Aorta (tissue), 5 donors: ENCODE results near the gene PPP2R1B. TPM values are rescaled to one million over a fixed set of nuclear protein-coding genes. Genes with fewer than 3 reads are reported as not detected.

Experiments
- ATAC-seq: fragments of 200-7000 bp; cut with Tn5 transposase; one replicate; pipeline ENCODE4 v1.9.1; 2022; ENCODE audit warnings: moderate library complexity; ENCODE audit not compliant: low FRiP score
- DNase-seq, 2 donors: peaks; one replicate each; pipeline ENCODE4 v3.0.0-alpha.2; 2020
- H3K27ac ChIP-seq, 2 donors: one replicate each; pipeline ENCODE4 v1.5.1; 2013; ENCODE audit warnings: low read length in 2 of 2, mild to moderate bottlenecking in 2 of 2, moderate library complexity in 2 of 2, control low read depth in 1 of 2, inconsistent platforms in 1 of 2, low read depth in 1 of 2
- H3K27me3 ChIP-seq, 2 donors: one replicate each; pipeline ENCODE4 v1.6.1; 2013; ENCODE audit warnings: control low read depth in 1 of 2, low read length in 1 of 2, mild to moderate bottlenecking in 1 of 2, moderate library complexity in 1 of 2; ENCODE audit not compliant: insufficient read depth in 2 of 2, control insufficient read depth in 1 of 2
- H3K36me3 ChIP-seq, 2 donors: one replicate each; pipeline ENCODE4 v1.6.1; 2013; ENCODE audit warnings: control low read depth in 1 of 2, low read length in 1 of 2, mild to moderate bottlenecking in 1 of 2; ENCODE audit not compliant: insufficient read depth in 2 of 2, control insufficient read depth in 1 of 2
- H3K4me1 ChIP-seq, 2 donors: one replicate each; pipeline ENCODE4 v1.6.1; 2013; ENCODE audit warnings: low read length in 2 of 2, control low read depth in 1 of 2, mild to moderate bottlenecking in 1 of 2, moderate library complexity in 1 of 2; ENCODE audit not compliant: insufficient read depth in 2 of 2, control insufficient read depth in 1 of 2
- H3K4me3 ChIP-seq, 2 donors: one replicate each; pipeline ENCODE4 v1.5.1; 2013; ENCODE audit warnings: low read length in 2 of 2, control low read depth in 1 of 2, mild to moderate bottlenecking in 1 of 2
- H3K9me3 ChIP-seq: one replicate; pipeline ENCODE4 v1.6.1; 2013; ENCODE audit warnings: mild to moderate bottlenecking, low read length; ENCODE audit not compliant: control insufficient read depth
- WGBS, 2 donors: extraction: QIAGEN DNeasy Blood & Tissue Kit; methylation state at CpG; one replicate each; pipeline ENCODE4 v1.1.7; 2013; 5-methylcytosine and 5-hydroxymethylcytosine counted together
- intact Hi-C, 2 donors: fragments of 100-400 bp; cut with DNase I; formaldehyde crosslinking; loops; one replicate each; pipeline versions ENCODE4 v1.14.2 to v1.15.0; 2022
- polyA plus RNA-seq, 2 donors: library from polyadenylated mRNA; stranded (reverse); fragments of 200-250 nt; gene quantifications; one replicate each; pipeline ENCODE4 v1.2.3, GENCODE V29; 2013
- total RNA-seq, 2 donors: library from RNA; stranded (reverse); fragmentation: NEBNext Ultra II Directional; extraction: Animal tissue kit (Norgen Biotek cat#: 25700); gene quantifications; one replicate each; pipeline ENCODE4 v1.2.1, GENCODE V29; 2021
- donor health status: healthy with polysubstance abuse.
- donor health status: Bipolar disorder and iron deficiency.
- donor health status: DM: no; HTN: no; CAD: no.
- donor health status: DM: no; HTN: no; CAD: no.
- donor health status: DM: yes; HTN: yes; CAD: no.

The PPP2R1B gene
- total and polyA plus RNA-seq, 4 donors = 3.5 to 27.2 (median 14.7) TPM

DNA sequence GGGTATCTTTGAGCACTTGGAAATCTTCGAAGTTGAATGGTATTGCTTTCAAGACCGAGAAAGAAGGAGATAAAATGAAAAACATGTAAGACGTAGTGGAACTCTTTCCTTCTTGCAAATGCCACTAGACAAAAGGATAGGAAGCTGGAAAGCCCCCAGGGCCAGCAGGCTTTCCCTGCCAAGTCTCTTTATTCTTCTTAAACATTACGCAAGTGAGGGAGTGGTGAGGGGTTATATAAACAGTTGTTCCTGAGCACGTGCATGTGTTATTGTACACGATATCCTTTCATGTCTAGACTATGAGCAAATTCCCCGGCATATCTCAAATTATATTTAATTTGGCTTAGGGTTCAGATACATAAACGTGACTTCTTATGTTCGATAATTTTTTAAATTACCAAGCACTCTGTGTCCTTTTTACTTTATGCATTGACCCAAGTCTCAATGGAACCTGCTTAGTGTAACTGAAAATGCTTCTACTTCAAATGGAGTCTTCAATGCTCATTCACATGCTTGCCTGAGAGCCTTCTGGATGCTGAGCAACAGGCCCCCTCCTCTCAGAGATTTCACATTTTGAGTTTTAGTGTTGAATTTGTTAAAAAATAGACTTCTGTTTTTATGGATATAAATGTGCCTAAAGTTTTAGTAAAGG, 59.0 kb downstream of the PPP2R1B start:
- DNase-seq (peak in 1 of 2 donors; percentile 54), ATAC-seq (peak; percentile 77)
- intact Hi-C loops = no loop called here
- Histone ChIP-seq H3K9me3 (no peaks in the 10 kb centered on the region), H3K27me3 (no peaks in the 10 kb centered on the region), H3K36me3 (peaks cover 0 to 3% of the 10 kb centered on the region in 2 donors), H3K4me1 (no peaks in the 10 kb centered on the region), H3K4me3 (no peak overlapping the region), H3K27ac (no peak overlapping the region)
- 7 to 8% methylated on average over 9 of the region's 9 CpGs for WGBS, 2 donors

DNA sequence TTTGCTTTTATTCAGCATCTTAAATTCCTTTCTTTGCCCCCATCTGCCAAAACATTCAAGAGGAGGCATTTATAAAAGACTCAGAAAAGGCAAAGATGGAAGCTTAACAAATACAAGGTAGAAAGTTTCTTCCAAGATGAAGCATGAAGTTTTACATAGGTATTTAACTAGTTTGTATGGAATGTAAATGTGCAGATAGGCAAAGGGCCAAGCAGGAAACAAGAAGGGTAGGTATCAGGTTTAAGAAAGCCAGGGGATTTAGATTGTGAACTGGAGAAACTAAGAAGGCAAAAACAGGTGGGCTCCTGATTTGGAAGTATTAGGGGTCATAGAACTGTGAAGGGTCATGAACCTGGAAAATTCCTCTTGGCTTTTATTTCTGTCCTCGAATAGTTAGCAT, 62.6 kb downstream of the PPP2R1B start:
- WGBS, 2 donors = 78 to 84% methylated on average over 1 of the region's 1 CpG
- Histone ChIP-seq H3K27me3 (no peaks in the 10 kb centered on the region), H3K36me3 (no peaks in the 10 kb centered on the region), H3K4me1 (no peaks in the 10 kb centered on the region), H3K4me3 (no peak overlapping the region), H3K9me3 (no peaks in the 10 kb centered on the region), H3K27ac (no peak overlapping the region)
- no peak for DNase-seq
- ATAC-seq = no peak
- intact Hi-C loops = no loop called here

DNA sequence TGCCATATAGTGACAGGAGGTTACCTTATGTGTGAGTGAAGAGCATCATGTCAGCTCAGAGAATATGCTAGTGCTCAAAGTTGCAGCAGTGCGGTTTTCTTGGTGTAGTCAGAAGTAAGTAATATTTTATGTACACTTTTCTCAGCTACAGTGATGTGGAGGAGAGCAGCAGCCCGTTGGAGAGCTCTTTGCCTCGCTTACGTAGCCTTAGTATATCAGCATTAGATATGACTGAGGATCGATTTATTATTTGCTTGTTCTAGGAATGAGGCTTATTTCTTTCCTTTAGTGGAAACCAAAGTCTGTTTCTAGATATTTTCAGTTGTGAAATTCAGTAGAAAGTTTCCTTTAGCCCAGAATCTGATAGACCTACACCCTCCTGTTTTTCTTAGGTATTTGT, 63.6 kb downstream of the PPP2R1B start:
- intact Hi-C loops = no loop called here
- Histone ChIP-seq H3K27ac (no peak overlapping the region), H3K9me3 (no peaks in the 10 kb centered on the region), H3K36me3 (no peaks in the 10 kb centered on the region), H3K4me3 (no peak overlapping the region), H3K4me1 (no peaks in the 10 kb centered on the region), H3K27me3 (no peaks in the 10 kb centered on the region)
- whole genome bisulfite sequencing, 2 donors = 89 to 90% methylated on average over 5 of the region's 5 CpGs
- DNase-seq (no peak), ATAC-seq (no peak)

DNA sequence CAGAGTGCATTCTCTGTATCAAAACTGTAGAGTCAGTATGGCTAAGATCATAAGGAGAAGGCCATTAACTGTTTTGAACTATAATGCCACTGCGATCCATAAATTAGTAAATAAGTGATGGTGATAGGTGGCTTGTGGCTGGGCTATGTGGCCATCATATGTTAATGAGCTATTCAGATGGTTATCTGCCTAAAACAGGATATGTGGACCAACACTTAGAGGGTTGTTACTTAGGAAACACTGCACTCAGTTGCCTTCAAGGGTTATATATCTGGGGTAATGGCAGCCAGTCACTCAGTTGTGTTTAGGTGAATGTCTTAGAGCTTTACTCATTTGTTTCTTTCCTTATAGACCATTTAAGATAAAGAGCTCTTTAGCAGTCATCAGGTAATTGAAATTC, 66.0 kb downstream of the PPP2R1B start:
- Histone ChIP-seq H3K4me1 (no peaks in the 10 kb centered on the region), H3K4me3 (no peak overlapping the region), H3K36me3 (no peaks in the 10 kb centered on the region), H3K9me3 (no peaks in the 10 kb centered on the region), H3K27ac (no peak overlapping the region), H3K27me3 (no peaks in the 10 kb centered on the region)
- 96 to 99% methylated on average over 1 of the region's 1 CpG for WGBS, 2 donors
- DNase-seq (no peak), ATAC-seq (no peak)
- intact Hi-C loops = no loop called here

DNA sequence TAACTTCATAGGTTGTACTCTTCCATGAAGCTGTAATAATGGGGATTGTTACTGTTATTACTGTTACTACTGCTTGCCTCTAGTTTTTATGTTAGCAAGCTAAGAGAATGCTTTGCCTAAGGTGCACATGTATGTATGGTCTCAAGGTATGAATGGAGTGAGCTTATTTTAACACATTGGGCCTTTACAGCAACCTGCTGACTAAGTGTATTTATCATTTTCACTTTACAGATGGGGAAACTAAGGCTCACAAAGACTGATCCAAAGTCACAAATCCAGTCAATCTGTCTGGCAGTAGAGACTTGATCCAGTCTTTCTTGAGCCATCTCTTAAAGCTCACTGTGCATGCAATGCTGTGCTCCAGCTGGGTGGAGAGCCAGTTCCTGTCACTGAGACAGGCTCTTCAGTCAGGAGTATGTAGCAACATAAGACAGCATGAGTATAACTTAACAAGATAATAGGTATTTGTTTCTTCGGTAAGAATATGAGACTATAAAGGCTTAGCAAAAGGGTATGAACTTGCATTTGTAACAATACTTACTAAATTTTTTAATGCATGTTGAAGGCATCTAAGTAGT, 66.5 kb downstream of the PPP2R1B start:
- WGBS, 2 donors = 91 to 94% methylated on average over 1 of the region's 1 CpG
- no peaks in the 10 kb centered on the region for H3K27me3 ChIP-seq
- no peaks in the 10 kb centered on the region for H3K4me1 ChIP-seq
- no peaks in the 10 kb centered on the region for H3K9me3 ChIP-seq
- DNase-seq = no peak
- H3K36me3 ChIP-seq = peaks cover 0 to 2% of the 10 kb centered on the region in 2 donors
- H3K27ac ChIP-seq = no peak overlapping the region
- no peak for ATAC-seq
- intact Hi-C loops = no loop called here
- no peak overlapping the region for H3K4me3 ChIP-seq

DNA sequence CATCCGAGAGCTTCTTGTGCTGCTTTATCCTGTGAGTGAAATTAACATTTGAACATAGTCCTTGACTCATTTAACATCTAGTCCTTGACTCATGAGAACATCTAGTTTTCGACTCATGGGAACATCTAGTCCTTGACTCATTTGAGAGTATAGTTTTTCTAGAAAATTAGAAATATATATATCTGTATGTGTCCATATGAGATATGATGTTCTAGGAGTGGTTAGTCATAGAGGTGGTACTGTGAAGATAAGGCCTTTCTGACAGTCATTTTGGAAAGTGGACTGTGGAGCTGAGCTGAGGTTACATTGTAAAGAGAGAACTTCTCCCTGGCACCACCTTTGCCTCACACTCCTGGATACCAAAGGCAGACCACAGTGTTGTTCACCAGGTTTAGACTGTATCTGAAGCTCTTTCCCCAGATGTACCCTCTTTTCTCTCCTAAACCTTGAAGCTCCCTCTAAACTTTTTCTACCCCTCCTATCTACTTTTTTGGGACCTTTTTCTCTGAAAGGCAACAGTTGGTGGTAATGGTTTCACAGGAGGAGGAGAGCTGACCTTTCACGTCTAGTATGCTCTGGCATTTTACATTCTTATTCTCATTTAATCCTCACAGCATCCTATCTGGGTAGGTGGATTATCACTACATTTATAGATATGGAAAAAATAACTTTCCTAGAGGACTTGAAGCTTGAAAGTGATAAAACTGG, 67.2 kb downstream of the PPP2R1B start:
- WGBS, 2 donors = 87 to 96% methylated on average over 3 of the region's 3 CpGs
- no peaks in the 10 kb centered on the region for H3K4me1 ChIP-seq

DNA sequence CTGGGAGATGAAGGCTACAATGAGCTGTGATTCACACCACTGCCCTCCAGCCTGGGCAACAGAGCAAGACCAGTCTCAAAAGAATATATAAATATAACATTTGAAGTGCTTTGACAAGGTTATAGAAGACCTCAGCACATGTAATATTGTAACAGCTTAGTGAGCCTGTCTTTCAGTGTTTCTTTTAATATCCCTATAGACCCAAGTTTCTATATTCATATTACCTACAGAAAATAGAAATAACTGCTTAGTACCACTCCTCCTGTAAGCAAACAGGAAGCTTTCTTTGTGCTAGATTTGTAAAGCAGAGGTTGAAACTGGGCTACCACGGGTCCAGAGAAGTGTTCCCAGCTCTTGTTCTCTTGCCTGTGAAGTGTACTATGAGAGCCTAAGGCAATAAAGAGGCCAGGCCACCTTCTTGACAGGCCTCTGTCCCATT, 68.2 kb downstream of the PPP2R1B start:
- 84 to 87% methylated on average over 1 of the region's 1 CpG for WGBS, 2 donors
- no peak for ATAC-seq
- intact Hi-C loops = no loop called here
- no peaks in the 10 kb centered on the region for H3K4me1 ChIP-seq
- H3K4me3 ChIP-seq = no peak overlapping the region
- H3K27me3 ChIP-seq = no peaks in the 10 kb centered on the region
- no peak overlapping the region for H3K27ac ChIP-seq
- DNase-seq = no peak
- peaks cover 0 to 2% of the 10 kb centered on the region in 2 donors for H3K36me3 ChIP-seq
- H3K9me3 ChIP-seq = no peaks in the 10 kb centered on the region

More for the DNA sequence above, 67.2 kb downstream of the PPP2R1B start:
- Histone ChIP-seq H3K4me3 (no peak overlapping the region), H3K27me3 (no peaks in the 10 kb centered on the region), H3K36me3 (peaks cover 0 to 2% of the 10 kb centered on the region in 2 donors), H3K27ac (no peak overlapping the region), H3K9me3 (no peaks in the 10 kb centered on the region)
- intact Hi-C loops = no loop called here
- DNase-seq (no peak), ATAC-seq (no peak)

DNA sequence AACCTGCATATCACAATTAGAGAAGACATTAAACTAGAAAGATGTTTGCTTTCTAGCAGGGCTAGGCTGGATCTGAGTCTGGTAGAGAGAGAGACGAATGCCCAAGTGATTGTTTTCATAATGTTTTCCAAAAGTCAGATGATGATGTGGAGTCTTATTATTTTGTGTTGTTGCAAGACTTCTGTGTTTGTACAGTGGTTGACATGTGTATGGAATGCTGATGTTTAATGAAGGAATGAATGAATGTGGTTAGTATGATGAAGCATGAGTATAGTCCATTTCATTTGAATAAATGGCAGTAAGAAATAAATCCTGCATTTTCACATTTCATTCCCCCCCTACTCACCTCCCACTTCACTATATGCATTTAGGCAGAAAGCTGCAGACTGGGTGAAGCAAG, 69.6 kb downstream of the PPP2R1B start:
- Histone ChIP-seq H3K27ac (no peak overlapping the region), H3K4me3 (no peak overlapping the region)
- no peak for DNase-seq

DNA sequence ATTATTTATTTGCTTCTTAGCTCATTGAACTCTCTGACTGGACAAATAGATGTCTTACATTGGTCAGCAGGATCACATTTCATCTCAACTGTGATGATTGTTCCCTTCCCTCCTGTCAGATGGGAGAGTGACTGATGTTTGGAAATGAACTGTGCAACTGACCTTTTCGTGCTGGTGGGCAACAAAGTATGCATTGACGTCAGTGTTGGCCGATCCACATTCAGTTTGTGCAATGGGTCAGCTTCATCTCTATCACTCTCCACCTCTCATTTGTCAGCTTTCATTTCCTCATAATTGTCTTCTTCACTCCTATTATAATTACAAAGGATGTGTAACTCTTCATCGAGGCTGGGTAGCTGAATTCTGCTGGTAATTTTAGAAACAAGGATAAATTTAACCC, 71.3 kb downstream of the PPP2R1B start:
- H3K27ac ChIP-seq = no peak overlapping the region
- 44 to 54% methylated on average over 4 of the region's 4 CpGs for WGBS, 2 donors
- DNase-seq (no peak), ATAC-seq (no peak)
- no peaks in the 10 kb centered on the region for H3K9me3 ChIP-seq
- H3K4me1 ChIP-seq = no peaks in the 10 kb centered on the region
- H3K4me3 ChIP-seq = no peak overlapping the region
- no peaks in the 10 kb centered on the region for H3K27me3 ChIP-seq
- peaks cover 0 to 2% of the 10 kb centered on the region in 2 donors for H3K36me3 ChIP-seq
- intact Hi-C loops = no loop called here

More for the DNA sequence above, 69.6 kb downstream of the PPP2R1B start:
- H3K9me3 ChIP-seq = no peaks in the 10 kb centered on the region
- H3K36me3 ChIP-seq = peaks cover 0 to 2% of the 10 kb centered on the region in 2 donors
- no peak for ATAC-seq
- no peaks in the 10 kb centered on the region for H3K4me1 ChIP-seq
- no peaks in the 10 kb centered on the region for H3K27me3 ChIP-seq
- 8 to 24% methylated on average over 1 of the region's 1 CpG for WGBS, 2 donors
- intact Hi-C loops = no loop called here
